Central memory CD4-positive, alpha-beta T cell (primary cell): ENCODE results near the gene SLC30A1.

Experiments used
- DNase-seq: peaks from one replicate; pipeline ENCODE4 v3.0.0; 2022

SLC30A1 gene

DNA sequence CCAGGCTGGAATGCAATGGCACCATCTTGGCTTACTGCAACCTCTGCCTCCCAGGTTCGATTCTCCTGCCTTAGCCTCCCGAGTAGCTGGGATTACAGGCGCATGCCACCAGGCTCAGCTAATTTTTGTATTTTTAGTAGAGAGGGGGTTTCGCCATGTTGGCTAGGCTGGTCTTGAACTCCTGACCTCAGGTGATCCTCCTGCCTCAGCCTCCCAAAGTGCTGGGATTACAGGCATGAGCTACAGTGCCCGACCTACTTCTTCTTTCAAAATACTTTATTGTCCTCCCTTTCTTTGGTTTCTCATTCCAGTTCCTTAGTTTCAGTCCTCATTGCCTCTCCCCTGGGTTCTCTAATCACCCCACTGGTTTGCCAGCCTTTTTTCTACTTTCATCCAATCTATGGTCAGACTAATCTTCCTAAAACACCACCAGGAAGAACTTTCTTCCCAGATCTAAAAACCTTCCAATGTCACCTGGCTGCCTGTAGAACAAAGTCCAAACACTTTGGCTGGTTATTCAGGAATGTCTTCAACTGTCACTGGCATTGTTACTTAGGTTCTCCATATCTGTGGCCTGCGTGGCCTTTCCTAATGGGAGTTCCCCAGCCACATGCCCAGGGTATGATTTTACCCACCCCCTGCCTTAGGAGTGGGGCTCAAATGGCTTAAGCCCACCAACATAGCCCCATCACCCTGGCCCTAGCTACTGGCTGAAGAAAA is 29.0 kb upstream of the SLC30A1 start:
- no peak for DNase-seq

- DNase-seq: peak; percentile 18
Measured at GRCh38 chr1:211606914-211607753, 28.2 kb upstream of the SLC30A1 start.

DNA sequence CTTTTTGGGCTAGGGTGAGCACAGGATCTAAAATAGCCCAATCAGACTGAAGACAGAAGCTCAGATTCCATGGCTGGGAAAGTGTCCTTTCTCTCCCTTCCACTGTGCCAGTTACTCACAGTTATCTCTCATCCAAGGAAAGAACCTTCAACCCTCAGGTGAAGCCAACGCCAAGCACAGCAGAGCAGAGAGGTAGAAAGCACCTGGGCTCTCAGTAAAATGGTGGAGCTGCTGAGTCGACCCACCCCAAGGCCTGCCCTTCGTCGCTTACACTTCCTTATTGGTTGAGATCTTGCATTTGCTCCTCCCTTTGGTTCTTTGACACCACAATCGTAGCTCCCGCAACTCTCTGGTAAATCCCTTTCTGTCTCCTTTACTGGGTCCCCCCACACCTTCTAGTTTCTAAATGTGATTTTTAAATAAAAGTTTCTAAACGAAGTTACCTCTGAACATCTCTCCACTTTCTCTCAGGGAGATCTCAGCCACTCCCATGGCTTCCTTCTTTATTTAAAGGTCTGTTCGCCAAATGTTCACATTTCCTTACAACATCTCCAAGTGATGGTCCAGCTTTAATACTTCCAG is 27.5 kb upstream of the SLC30A1 start:
- DNase-seq: peak; percentile 26

DNA sequence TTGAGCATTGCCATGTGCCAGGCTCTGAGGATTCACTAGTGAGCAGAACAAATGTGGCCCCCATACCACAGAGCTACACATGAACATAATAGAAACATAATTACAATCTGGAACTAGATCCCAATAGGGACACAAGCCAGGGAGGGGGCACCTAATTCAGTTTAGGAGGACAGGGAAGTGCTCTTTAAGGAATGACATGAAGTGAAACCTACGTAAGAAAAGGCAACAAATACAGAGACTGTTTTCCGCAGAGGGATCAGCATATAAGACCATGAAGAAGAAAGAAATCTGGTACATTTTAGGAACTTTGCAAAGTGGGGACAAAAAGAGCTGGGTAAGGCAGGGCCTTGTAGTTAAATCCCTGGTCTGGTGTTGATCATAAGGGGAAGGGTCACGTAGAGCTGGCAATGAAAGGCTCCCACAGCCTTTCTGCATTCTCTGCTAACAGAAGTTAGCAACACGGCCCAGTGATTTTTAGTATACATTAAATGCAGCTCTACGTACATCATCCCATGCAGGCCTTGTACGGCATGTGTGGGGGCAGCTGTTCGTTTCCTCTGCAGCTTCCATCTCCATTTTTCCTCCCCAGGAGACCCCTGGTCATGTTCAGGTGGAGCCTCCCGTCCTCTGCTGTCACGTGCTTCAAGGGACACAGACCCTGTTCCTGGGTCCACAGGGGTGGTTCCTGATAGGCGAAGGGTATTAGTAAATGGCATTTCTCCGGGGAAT is 26.8 kb upstream of the SLC30A1 start:
- DNase-seq: no peak

DNA sequence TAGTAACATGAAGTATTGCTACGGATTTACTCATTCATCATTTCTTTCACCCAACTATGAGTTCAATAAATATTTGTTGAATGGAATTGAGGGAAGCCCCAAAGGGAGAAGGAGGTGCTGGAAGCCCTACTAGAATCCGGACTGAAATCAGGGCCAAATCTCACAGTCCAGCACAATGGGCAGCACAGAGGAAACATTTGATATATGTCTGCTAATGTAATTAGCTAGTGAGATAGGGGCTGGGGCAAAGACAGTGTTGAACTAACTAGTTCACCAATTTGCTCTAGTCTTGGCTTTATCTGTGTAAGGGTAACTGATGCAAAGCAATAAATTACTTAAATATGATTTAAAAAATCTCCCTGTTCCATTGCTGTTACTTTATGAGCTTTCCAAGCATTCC is 26.1 kb upstream of the SLC30A1 start:
- DNase-seq: no peak

GRCh38 chr1:211604548-211604947 is 25.6 kb upstream of the SLC30A1 start:
- DNase-seq: no peak

GRCh38 chr1:211603713-211604112 is 24.8 kb upstream of the SLC30A1 start:
- no peak for DNase-seq

DNA sequence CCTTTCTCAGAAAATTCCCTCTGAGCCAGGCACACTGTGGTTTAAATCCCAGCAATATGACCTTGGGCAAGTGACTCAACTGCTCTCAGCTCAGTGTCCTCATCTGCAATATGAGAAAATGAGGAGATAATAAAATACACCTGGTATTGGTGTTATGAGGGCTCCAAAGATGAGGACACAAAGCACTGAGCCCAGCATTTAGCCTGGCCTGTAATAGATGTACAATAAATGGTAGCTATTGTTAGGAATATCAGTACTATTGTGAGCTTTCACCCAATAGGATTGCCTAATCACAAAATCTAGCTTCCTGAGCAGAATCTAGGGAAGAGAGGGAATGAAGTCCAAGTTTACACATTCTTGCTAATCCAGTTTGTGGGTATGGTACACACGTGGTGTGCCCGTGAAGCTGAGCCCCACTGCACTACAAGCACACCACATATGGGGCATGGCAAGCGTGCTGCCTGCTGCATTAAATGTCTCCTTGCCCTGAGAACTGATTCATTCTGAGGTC is 24.3 kb upstream of the SLC30A1 start:
- DNase-seq: no peak

DNA sequence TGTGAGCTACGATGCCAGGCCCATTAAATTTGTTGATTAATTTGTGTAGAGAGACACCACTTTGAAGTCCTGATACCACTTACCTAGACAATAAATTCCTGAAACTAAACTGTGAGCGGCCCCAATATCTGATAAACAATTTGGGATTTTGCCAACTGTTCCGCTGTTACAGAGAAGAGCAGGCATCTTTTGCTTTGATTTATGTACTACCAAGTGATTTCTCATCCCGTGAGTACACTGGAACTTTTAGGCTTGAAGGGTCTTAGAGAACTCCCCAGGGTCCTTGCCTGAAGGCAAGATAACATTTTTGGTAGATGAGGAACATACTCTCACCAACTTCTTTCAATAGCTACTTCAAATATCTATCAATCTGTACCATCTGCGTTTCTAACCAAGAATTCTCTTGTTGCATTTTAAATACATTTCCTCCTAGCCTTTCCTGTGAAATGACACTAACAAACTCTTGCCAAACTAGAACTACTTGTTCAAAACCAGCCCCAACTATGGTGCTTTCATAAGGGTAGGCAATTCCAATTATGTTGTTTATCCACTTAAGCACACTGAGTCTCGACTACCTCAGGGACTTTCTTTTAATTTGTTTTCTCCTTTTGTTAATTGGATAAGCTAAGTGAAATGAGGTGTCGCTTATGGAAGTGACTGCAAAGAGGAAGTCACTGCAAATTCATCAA is 23.2 kb upstream of the SLC30A1 start:
- no peak for DNase-seq

GRCh38 chr1:211601159-211601558 is 22.2 kb upstream of the SLC30A1 start:
- DNase-seq: no peak

- DNase-seq: no peak
Measured at GRCh38 chr1:211599250-211599649, 20.3 kb upstream of the SLC30A1 start.

- DNase-seq: no peak
Measured at GRCh38 chr1:211598514-211598913, 19.6 kb upstream of the SLC30A1 start.

DNA sequence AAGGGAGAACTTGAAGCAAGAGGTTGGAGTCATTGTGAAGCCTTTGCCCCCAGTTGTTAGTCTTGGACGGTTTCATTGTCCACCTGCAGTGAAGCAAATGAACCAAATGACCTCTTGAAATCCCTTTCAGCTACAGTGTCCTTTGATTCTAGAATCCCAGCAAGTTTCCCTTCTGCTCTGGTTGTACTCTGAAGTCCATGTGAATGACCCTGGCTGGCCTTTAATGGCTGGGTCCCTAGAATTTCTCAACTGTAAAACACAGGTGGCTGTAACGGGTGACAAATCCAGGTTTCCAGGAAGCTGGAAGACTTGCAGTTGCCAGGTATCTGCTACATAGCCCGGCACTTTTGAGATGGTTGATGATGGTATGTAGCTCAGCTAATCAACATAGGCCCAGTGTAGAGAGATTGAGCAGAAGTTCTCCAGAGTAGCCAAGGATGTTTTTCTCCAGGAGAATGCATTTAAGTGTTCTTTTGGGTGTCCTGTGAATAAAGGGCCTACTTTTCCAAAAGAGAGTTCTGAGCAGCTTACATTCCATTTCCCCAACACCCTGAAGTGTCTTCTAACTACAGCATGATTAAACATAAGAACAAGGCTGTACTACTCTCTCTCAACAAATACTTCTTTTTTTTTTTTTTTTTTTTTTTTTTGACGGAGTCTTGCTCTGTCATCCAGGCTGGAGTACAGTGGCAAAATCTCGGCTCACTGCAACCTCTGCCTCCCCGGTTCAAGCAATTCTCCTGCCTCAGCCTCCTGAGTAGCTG is 17.6 kb upstream of the SLC30A1 start:
- DNase-seq: no peak

DNA sequence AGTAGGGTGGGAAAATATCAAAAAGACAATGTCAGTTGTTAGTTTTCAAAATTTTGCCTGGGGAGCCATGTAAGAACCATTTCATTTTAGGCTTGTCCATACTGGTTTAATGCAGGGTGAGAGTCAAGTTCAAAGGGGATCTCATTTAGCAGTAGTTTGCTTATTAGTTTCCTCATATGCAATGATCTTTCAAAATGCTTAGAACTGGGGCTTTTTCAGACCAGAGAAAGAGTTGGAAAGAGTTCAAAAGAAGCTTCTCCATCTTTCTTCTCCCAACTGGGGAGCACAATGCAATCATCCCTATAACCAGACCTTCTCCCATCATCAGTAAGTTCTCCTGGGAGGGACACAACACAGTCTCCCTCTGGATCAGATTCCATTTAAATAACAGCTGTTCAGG is 16.5 kb upstream of the SLC30A1 start:
- DNase-seq: no peak

GRCh38 chr1:211591980-211592493 is 13.1 kb upstream of the SLC30A1 start:
- DNase-seq: no peak

DNA sequence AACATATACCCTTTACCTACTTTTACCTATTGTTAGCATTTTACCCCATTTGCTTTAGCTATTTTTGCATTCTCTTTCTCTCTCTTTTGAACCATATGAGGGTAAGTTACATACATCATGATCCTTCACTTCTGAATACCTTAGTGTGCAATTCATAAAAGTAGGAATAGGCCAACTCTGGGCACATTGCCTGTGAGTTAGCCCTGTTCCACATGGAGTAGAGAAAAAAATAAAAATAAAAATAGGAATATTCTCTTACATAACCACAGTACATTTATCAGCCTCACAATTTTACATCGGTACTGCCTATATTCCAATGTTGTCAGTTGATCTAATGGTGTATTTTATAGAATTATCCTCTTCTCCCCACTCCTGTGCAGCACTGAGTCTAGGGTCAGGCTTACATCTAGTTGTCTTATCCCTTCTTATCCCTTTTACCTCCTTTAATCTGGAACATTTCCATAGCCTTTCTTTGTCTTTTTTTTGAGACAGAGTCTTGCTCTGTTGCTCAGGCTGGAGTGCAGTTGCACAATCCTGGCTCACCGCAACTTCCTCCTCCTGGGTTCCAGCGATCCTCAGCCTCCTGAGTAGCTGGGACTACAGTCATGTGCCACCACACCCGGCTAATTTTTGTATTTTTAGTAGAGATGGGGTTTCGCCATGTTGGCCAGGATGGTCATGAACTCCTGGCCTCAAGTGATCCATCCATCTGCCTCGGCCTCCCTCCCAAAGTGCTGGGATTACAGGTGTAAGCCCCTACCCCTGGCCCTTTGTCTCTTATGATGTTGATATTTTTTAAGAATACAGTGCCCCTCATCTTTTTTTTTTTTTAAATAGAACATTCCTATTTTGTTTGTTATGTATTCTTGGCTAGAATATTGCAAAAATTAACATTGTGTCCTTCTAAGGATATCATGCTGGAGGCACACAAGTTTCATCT is 11.1 kb upstream of the SLC30A1 start:
- DNase-seq: no peak

- no peak for DNase-seq
Measured at GRCh38 chr1:211588711-211589110, 9.8 kb upstream of the SLC30A1 start.

DNA sequence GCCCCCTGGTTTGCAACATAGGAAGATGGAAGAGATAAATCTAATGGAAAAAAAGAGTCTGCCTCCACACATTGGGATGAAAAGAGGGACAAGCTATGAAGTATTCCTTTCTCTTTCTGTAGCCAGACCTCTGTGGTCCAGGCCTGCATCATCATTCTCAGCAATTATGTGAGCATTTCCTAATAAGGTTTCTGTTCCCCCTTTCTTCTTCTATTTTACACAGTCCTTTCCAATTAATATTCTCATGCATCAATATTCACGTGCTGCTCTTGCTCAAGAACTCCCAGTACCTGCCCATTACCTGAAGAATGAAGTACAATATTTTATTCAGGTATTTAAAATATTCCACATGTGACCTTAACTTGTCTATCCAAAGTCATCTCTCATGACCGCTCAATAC is 8.2 kb upstream of the SLC30A1 start:
- DNase-seq: no peak

DNA sequence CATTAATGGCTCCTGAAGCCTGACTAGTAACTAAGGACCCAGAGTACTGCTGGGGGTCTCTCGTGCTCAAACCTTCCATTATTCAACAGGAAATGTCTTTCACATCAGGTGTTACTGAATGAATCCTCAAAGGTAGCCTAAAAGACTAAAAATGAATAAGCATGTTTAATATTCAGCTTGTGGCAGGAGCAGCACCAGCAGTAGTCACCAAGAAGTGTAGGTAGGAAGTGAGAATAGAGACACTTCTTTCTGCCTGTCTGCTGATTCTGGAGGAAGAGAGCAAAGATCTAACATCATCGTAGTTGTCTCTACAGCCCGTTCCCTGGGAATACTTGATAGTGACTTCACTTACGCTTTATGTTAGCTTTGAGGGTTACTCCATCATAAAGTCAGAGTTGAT is 7.6 kb upstream of the SLC30A1 start:
- no peak for DNase-seq
